HCT116 (cell line): ENCODE measurements around the gene NCAPD2. TPM values are rescaled to one million over a fixed set of nuclear protein-coding genes. Genes with fewer than 3 reads are reported as not detected.

Experiments used
- ATAC-seq: fragments of 200-7000 bp; cut with Tn5 transposase; 2 replicates; pipeline ENCODE4 v1.9.1; 2020; ENCODE audit warnings: mild to moderate bottlenecking, moderate library complexity
- BruUV-seq: library from RNA; stranded (reverse); fragments of 400-500 nt; replicated peaks from 2 replicates; lab custom pipeline; 2021; lab: Mats Ljungman, UMichigan
- CTCF ChIA-PET: fragments of 300-600 bp; sonication (Branson Sonifier 250); formaldehyde crosslinking; loops from one replicate; lab custom pipeline; 2021; ENCODE audit warnings: antibody characterized with exemption; lab: Charles Lee
- POLR2A ChIA-PET: fragments of 300-600, 350-600 bp; sonication (Branson Sonifier 250); formaldehyde crosslinking; loops from one replicate; lab custom pipeline; 2021; ENCODE audit warnings: antibody characterized with exemption; lab: Charles Lee
- RAD21 ChIA-PET, 2 experiments: fragments of 300-600 bp; sonication (Branson Sonifier 250); formaldehyde crosslinking; loops; one replicate each; lab custom pipeline; 2023; ENCODE audit warnings: low total read pairs in 2 of 2; ENCODE audit not compliant: uncharacterized antibody in 2 of 2, unreplicated experiment in 2 of 2, low non-redundant PET in 1 of 2; lab: Charles Lee
- DNase-seq: peaks from one replicate; pipeline ENCODE4 v3.0.0-alpha.2; 2010; ENCODE audit warnings: low read depth, low spot score
- H2AFZ ChIP-seq: fragments of 200-600 bp; shearing (Covaris generic), sonication (generic); 2 replicates; pipeline ENCODE4 v1.6.1; 2017; ENCODE audit warnings: low read depth, mixed run types, mixed read lengths, antibody characterized with exemption, low read length; ENCODE audit not compliant: poor library complexity, severe bottlenecking
- H3K27ac ChIP-seq: 2 replicates; pipeline ENCODE4 v1.5.1; 2012; ENCODE audit warnings: low read depth, low read length
- H3K27me3 ChIP-seq: fragments of 200-600 bp; sonication (generic); 2 replicates; pipeline ENCODE4 v1.6.1; 2016; ENCODE audit warnings: mixed run types, low read length, mixed read lengths; ENCODE audit not compliant: insufficient read depth
- H3K36me3 ChIP-seq, 2 experiments: fragments of 200-500 bp in 1 of 2; fragments of 200-600 bp in 1 of 2; sonication (Bioruptor generic) in 1 of 2; sonication (generic) in 1 of 2; 2 replicates each; pipeline versions ENCODE4 v1.5.1 to v1.6.1; 2014 to 2016; ENCODE audit warnings: low read length in 2 of 2, inconsistent platforms in 1 of 2, mixed read lengths in 1 of 2, mixed run types in 1 of 2; ENCODE audit not compliant: insufficient read depth in 2 of 2, control insufficient read depth in 1 of 2
- H3K4me1 ChIP-seq, 2 experiments: fragments of 200-600 bp in 1 of 2; sonication (generic) in 1 of 2; 2 replicates each; pipeline versions ENCODE4 v1.5.1 to v1.6.1; 2012 to 2017; ENCODE audit warnings: low read length in 2 of 2, inconsistent platforms in 1 of 2, mild to moderate bottlenecking in 1 of 2, mixed read lengths in 1 of 2, mixed run types in 1 of 2, moderate library complexity in 1 of 2; ENCODE audit not compliant: insufficient read depth in 2 of 2, control insufficient read depth in 1 of 2
- H3K4me2 ChIP-seq: fragments of 200-600 bp; sonication (generic); 2 replicates; pipeline ENCODE4 v1.6.1; 2017; ENCODE audit warnings: mixed run types, low read length, mixed read lengths
- H3K4me3 ChIP-seq, 2 experiments: fragments of 200-600 bp in 1 of 2; sonication (generic) in 1 of 2; replicated peaks in 1 of 2; 2 replicates each; pipeline ENCODE4 v1.5.1; 2011 to 2016; ENCODE audit warnings: low read length in 2 of 2, control low read depth in 1 of 2, low read depth in 1 of 2, mild to moderate bottlenecking in 1 of 2, mixed read lengths in 1 of 2, mixed run types in 1 of 2
- H3K79me2 ChIP-seq: fragments of 200-600 bp; sonication (generic); 2 replicates; pipeline ENCODE4 v1.6.1; 2017; ENCODE audit warnings: mild to moderate bottlenecking, mixed run types, low read length, moderate library complexity, mixed read lengths; ENCODE audit not compliant: insufficient read depth
- H3K9ac ChIP-seq: fragments of 200-600 bp; sonication (generic); 2 replicates; pipeline ENCODE4 v1.6.1; 2016; ENCODE audit warnings: low read length, mixed read lengths
- H3K9me2 ChIP-seq: fragments of 200-600 bp; sonication (generic), shearing (Covaris generic); 2 replicates; pipeline ENCODE4 v1.6.1; 2017; ENCODE audit warnings: mixed run types, mild to moderate bottlenecking, moderate library complexity; ENCODE audit not compliant: insufficient read depth
- H3K9me3 ChIP-seq, 2 experiments: fragments of 200-500 bp in 1 of 2; fragments of 200-600 bp in 1 of 2; sonication (Bioruptor generic) in 1 of 2; sonication (generic) in 1 of 2; 2 replicates each; pipeline ENCODE4 v1.6.1; 2014 to 2017; ENCODE audit warnings: low read length in 2 of 2, mixed read lengths in 2 of 2, inconsistent platforms in 1 of 2, low read depth in 1 of 2, mild to moderate bottlenecking in 1 of 2, mixed run types in 1 of 2, moderate library complexity in 1 of 2; ENCODE audit not compliant: control insufficient read depth in 1 of 2, insufficient read depth in 1 of 2
- H4K20me1 ChIP-seq: fragments of 200-600 bp; sonication (generic), shearing (Covaris generic); 2 replicates; pipeline ENCODE4 v1.6.1; 2017; ENCODE audit warnings: mixed run types, mild to moderate bottlenecking, moderate library complexity; ENCODE audit not compliant: insufficient read depth
- CTCF ChIP-seq, 3 experiments: fragments of 200-600 bp in 1 of 3; sonication (generic) in 1 of 3; IDR thresholded peaks in 2 of 3; conservative IDR thresholded peaks in 1 of 3; 2 replicates each; pipeline ENCODE4 v1.5.1; 2012 to 2017; ENCODE audit warnings: low read depth in 2 of 3, low read length in 2 of 3, antibody characterized with exemption in 1 of 3, borderline replicate concordance in 1 of 3, control low read depth in 1 of 3, mild to moderate bottlenecking in 1 of 3, mixed read lengths in 1 of 3, mixed run types in 1 of 3, moderate library complexity in 1 of 3; ENCODE audit not compliant: insufficient read depth in 1 of 3
- EGR1 ChIP-seq: IDR thresholded peaks from 2 replicates; pipeline ENCODE4 v1.6.1; 2012; ENCODE audit warnings: low read depth
- ELF1 ChIP-seq: IDR thresholded peaks from 2 replicates; pipeline ENCODE4 v1.6.1; 2012; ENCODE audit warnings: low read depth, borderline replicate concordance
- JUND ChIP-seq: IDR thresholded peaks from 2 replicates; pipeline ENCODE4 v1.6.1; 2012
- ZNF274 ChIP-seq: fragments of 200-500 bp; sonication (Bioruptor generic); IDR thresholded peaks from 2 replicates; pipeline ENCODE4 v1.6.1; 2014; ENCODE audit warnings: mild to moderate bottlenecking, low read depth, low read length, inconsistent platforms
- intact Hi-C: fragments of 100-400 bp; cut with micrococcal nuclease; formaldehyde crosslinking; loops from 2 replicates; pipeline ENCODE4 v1.10.0; 2022
- total RNA-seq: library from RNA; stranded (reverse); gene quantifications from one replicate; pipeline ENCODE4 v1.2.1, GENCODE V29; 2021; ENCODE audit not compliant: unreplicated experiment
- TF ChIP-seq, protein P1 (sequence below): IDR thresholded peaks from 2 replicates; pipeline ENCODE4 v1.6.1; 2012

The NCAPD2 gene
- total RNA-seq, 1 experiment from 2014 or later, result 177 TPM

- Histone ChIP-seq H3K9ac (no peak overlapping the region), H3K4me2 (no peak overlapping the region), H3K27me3 (no peaks in the 10 kb centered on the region), H3K4me3 (no peak overlapping the region), H3K9me3 (no peaks in the 10 kb centered on the region), H4K20me1 (no peaks in the 10 kb centered on the region), H3K9me2 (no peaks in the 10 kb centered on the region), H2AFZ (no peak overlapping the region), H3K36me3 (peaks cover 0 to 14% of the 10 kb centered on the region in 2 experiments; a peak in 2 of 4 replicates), H3K4me1 (no peaks in the 10 kb centered on the region), H3K79me2 (no peaks in the 10 kb centered on the region), H3K27ac (no peak overlapping the region)
- CTCF ChIA-PET, result interaction anchor here (0.8 kb wide), 1 partner anchor 34 kb away, joined by 3 read pairs; no protein-coding TSS in a partner anchor
- POLR2A ChIA-PET, result interaction anchor here (1.2 to 3.7 kb wide), 3 partner anchors 12 to 76 kb away, joined by 6 to 18 read pairs (median 8); partner anchors contain the start of genes GAPDH and VAMP1
- intact Hi-C loops, result no loop called here
- RAD21 ChIA-PET, result no interaction called here
- no TSS peak for BruUV-seq
- DNase-seq, result no peak
- TF ChIP-seq JUND (no peak), ELF1 (no peak), EGR1 (no peak), CTCF (IDR thresholded peaks at IDR 0.05 in 2 of 3, conservative IDR thresholded peaks at IDR 0.05 in 1 of 3; ENCODE audit: borderline replicate concordance in 1 of 3, insufficient read depth in 1 of 3, low read depth in 2 of 3, low read length in 2 of 3) (no peak), ZNF274 (no peak)
- TF ChIP-seq, protein P1, sequence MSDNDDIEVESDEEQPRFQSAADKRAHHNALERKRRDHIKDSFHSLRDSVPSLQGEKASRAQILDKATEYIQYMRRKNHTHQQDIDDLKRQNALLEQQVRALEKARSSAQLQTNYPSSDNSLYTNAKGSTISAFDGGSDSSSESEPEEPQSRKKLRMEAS, result no peak
- ATAC-seq, result no peak
Measured at GRCh38 chr12:6458281-6459003, 35.5 kb upstream of the NCAPD2 start.
